NCI-H524 (cell line): ENCODE measurements around the gene PPP1R7.

Source experiments
- DNase-seq, 2 experiments: peaks; one replicate each; lab custom pipeline; 2025; lab: John Stamatoyannopoulos, UW

Gene PPP1R7

GRCh38 chr2:241121008-241121407 lies 29.3 kb upstream of the PPP1R7 start:
- DNase-seq = no peak

DNA sequence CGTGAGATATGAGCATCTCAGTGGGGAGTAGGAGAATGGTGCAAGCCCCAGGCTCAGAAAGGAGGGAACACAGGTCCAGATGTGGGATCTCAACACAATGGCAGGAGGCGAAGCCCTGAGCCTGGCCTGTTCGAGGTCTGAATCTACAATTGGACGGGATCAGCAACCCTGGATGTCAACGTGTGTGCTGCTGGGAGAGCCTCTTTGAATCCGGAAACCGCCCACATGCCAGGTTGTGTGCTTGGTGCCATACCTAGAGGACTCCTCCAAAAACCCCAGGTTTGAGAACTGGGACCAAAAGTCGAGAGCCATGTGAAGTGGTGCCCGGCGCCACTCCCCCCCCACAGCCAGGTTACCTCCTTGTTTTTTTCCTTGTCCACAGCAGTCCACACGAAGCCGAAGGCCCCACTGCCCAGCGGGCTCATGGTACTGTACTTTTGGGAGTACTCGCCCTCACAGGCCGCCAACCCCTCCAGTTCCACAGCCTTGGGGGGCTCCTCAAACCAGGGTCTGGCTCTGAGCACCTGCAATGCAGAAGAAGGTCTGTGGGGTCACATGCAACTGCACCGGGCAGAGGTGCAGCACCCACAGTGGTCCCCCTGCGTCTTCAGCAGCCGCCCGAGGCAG lies 27.8 kb upstream of the PPP1R7 start:
- DNase-seq = no peak

DNA sequence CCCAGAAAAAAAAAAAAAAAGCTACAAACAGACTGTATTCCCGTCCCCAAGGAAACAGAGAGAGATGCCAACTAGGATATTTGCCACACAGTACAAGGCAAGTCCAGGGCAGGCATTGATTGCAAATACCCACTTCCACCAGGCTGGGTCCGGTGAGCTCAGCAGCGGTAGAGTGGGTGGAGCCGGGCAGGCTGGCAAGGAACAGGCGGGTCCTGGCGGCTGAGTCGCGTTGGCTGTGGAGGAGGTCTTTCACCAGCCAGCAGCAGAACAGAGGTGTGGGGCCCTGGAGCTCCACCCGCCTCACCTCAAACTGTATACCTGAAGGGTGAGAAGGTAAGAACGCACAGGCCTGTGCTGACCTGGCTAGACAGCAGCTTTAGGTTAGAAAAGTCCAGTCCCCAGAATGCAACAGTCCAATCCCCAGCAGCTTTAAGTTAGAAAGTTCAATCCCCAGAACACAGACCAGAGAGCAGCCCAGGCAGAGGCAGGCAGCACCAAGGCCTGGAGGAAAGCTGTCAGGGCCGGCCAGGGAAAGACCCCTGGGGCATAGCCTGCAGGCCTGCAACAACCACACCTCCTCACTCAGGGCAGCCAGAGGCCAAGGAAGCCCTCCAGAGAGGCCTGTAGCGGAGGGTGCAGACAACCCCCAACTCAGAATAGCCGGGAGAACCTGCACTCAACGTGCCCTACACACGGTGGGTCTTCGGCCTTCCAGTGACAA lies 26.3 kb upstream of the PPP1R7 start:
- DNase-seq = no peak

- DNase-seq = no peak
Observed at GRCh38 chr2:241125626-241126025, 24.6 kb upstream of the PPP1R7 start.

GRCh38 chr2:241126201-241126611 lies 24.1 kb upstream of the PPP1R7 start:
- no peak for DNase-seq

DNA sequence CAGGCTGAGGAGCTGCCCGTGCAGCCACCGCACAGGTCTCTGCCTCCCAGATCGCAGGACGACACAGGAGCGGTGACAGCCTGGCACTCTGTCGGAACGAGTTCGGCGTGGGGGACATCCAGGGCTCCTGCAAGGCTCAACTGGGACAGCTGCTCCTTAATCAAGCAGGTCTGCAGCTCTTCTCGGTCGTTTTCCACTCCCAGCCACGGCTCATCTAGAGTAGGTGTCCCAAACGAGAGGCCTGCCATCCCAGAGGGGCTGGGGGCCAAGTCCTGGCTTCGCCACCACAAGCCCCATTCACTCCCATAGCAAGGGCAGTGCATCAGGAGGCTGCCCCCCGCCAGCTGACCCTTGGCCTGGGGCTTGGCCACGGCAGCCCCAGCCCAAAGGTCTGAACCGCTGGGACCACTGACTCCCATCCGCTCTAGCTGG lies 23.5 kb upstream of the PPP1R7 start:
- no peak for DNase-seq

GRCh38 chr2:241128266-241128665 lies 22.0 kb upstream of the PPP1R7 start:
- DNase-seq = no peak

GRCh38 chr2:241129086-241129871 lies 21.0 kb upstream of the PPP1R7 start:
- no peak for DNase-seq

DNA sequence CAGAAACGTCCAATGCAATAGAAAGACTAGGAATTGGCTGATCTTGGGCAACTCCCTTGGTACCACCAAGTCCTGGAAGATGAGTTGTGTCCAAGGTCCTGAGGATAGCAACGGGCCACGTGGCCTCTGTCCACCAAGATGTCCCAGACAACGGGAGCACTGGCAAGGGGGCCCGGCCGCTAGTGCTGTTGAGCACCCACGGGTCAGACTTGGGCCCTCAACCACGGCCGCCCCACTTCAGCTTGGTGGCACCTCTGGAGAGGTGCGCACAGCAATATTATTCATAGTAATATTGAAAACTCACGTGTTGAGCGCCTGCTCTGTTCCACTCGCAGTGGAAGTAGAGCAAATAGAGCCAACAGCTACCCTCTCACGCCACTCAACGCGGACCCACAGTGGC lies 20.0 kb upstream of the PPP1R7 start:
- DNase-seq = no peak

DNA sequence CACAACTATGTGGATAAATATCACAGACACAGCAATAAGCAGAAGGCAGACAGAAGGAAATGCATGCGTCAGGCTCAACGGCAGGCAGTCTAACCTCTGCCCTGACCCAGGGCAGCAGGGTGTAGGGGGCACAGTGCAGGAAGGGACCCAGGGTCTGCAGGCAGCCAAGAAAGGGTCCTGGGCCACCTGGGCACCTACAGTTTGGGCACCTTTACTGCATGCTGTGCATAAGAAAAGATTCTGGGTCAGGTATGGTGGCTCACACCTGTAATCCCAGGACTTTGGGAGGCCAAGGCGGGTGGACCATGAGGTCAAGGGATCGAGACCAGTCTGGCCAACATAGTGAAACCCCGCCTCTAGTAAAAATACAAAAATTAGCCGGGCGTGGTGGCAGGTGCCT lies 18.7 kb upstream of the PPP1R7 start:
- DNase-seq = no peak

GRCh38 chr2:241132538-241133435 lies 17.5 kb upstream of the PPP1R7 start:
- no peak for DNase-seq

GRCh38 chr2:241133436-241133820 lies 16.8 kb upstream of the PPP1R7 start:
- DNase-seq = no peak

DNA sequence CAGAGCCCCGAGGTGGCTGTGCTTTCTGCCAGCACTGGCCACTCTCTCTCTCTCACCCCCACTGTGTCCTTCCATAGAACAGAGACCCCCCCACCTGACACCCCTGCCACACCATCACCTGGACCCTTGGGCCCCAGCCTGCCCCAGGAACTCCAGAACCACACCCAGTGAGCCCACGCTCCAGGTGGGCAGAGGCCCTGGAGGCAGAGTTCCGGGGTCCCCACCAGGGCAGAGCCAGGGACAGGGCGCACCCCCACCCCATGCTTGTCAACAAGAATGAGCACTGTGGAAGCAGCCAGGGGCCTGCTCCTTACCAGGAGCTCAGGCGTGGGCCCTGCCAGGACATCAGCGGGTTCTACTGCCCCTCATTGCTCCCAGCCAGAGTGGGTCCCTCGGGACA lies 15.6 kb upstream of the PPP1R7 start:
- no peak for DNase-seq

DNA sequence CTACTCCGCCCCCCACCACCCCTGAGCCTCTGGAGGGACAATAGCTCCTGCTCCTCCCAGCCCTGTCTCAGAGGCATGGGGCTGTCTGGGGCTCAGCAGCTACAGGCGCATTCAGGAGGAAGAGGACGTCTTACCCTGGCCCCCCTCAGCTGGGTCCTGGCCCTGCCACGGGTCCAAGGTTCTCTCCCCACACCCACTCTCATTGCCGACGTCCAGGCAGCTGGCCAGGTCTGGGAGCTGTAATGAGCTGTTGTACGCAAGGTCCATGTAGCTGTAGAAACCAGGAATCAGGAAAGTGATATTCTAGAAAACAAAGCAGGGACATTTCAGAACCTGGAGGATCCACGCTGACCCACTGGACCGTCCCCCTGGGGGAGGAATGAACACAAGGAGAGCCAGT lies 14.5 kb upstream of the PPP1R7 start:
- DNase-seq = no peak

- DNase-seq = no peak
Observed at GRCh38 chr2:241136191-241136590, 14.1 kb upstream of the PPP1R7 start.

GRCh38 chr2:241136661-241137260 lies 13.5 kb upstream of the PPP1R7 start:
- no peak for DNase-seq

DNA sequence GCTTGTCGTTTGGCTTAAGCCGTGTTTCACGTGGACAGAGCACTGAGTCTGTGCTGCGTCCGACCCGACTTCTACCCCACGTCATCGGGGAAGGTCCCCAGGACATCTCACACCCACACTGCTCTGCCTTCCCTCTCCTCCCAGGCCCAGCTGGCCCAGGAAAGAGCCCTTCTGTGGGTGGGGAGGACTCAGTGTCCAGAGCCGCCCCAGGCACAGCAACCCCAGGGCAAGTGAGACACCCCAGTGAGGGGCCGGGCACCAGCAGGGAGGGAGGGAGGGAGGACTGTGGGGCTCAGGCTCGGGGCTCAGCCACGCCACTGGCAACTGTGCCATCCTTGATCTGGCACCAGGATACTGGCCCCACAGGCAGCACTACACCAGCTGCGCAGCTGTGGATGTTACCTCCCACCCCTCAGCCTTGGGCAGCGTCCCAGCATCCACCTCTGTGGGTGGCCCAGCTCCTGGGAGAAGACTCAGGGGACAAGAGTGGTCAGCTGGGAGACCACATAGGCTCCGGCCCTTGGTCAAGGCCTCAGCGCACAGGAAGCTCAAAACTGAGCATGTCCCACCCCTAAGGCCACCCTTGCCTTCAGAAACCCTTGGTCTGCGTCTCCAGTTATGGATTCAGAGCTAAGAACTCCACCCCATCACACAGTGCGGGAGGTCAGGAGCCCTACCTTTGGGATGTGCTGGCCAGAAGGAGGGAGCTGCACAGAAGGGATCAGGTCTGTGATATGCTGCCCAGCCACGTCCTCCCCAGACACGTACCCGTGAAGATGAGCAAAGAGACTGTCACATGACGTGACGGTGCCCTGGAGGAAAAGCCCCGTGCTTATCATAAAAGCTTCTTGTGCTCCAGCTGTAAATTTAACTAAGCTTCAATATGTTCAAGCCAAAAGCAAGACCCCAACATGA lies 12.7 kb upstream of the PPP1R7 start:
- DNase-seq = no peak

DNA sequence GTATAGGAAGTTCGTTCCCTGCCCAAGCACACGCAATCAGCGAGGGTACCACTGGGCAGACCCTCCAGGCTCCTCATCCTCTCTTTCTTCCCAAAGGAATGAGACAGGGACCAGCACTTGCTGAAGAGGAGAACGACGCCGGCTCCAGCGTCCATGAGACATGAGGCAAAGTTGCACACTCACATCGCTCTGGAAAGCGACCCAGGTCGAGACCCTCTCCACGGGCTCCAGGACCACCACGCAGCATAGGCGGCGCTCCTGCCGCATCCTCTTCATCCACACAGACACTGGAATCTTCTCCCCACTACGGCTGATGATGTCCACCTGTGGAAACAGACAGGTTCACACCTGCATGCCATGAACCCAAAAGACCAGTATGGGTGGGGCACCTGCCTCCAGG lies 11.8 kb upstream of the PPP1R7 start:
- no peak for DNase-seq

GRCh38 chr2:241139531-241140444 lies 10.5 kb upstream of the PPP1R7 start:
- no peak for DNase-seq

DNA sequence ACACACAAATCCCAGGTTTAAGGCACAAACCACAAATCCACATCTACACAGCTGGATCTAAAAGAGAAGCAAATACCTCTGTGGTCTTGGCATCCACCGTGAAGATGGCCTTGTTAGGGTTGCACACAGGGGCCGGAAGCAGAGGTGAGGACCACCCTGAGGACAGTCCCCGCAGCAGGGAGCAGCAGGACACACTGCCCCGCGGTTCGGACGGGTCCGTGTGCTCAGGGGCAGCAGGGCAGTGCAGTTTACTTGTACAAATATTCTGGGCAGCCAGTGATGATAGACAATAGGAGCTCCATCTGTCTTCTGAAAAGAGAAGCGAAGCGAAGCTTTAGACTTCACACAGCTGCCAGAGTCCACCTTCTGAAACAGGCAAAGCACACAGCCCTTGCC lies 9.8 kb upstream of the PPP1R7 start:
- DNase-seq = no peak
